ENCODE results near the gene CNTNAP2. TPM values are rescaled to one million over a fixed set of nuclear protein-coding genes. Genes with fewer than 3 reads are reported as not detected.

Gene CNTNAP2
- total RNA-seq, 2 donors from 2014 or later = 171 to 228 TPM

DNA sequence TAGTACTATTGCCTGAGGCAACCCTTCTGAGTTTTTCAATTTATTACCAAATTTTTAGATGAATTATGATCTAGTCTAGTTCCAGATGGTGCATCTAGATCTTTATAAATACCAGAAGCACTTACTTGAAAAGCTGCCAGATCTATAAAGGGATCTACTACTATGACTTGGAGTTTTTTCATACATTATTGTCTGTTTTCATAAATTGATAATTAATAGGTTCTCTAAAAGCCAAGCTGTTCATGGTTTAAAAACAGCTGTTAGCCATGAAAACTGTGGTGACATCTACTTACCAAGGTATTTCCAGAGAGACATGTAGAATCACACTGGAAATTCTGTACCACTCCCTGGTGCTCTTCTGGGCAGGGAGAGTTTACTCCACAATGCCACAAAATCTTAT, 1687.4 kb downstream of the CNTNAP2 start:
- Histone ChIP-seq H3K4me3 (ENCODE audit: low read length) (peak overlapping the region; percentile 25), H3K4me1 (ENCODE audit: control insufficient read depth, insufficient read depth, low read length) (peaks cover 6% of the 10 kb centered on the region), H3K9ac (ENCODE audit: extremely low read depth, low read length, poor library complexity, severe bottlenecking) (no peak overlapping the region), H3K36me3 (ENCODE audit: control insufficient read depth, insufficient read depth, low read length) (no peaks in the 10 kb centered on the region), H3K27me3 (ENCODE audit: control insufficient read depth, insufficient read depth, low read length, poor library complexity, severe bottlenecking) (no peaks in the 10 kb centered on the region), H3K27ac (ENCODE audit: low read depth, low read length) (no peak overlapping the region), H3K9me3 (ENCODE audit: control insufficient read depth, low read length) (peaks cover 20% of the 10 kb centered on the region)
- TF ChIP-seq, protein P1, sequence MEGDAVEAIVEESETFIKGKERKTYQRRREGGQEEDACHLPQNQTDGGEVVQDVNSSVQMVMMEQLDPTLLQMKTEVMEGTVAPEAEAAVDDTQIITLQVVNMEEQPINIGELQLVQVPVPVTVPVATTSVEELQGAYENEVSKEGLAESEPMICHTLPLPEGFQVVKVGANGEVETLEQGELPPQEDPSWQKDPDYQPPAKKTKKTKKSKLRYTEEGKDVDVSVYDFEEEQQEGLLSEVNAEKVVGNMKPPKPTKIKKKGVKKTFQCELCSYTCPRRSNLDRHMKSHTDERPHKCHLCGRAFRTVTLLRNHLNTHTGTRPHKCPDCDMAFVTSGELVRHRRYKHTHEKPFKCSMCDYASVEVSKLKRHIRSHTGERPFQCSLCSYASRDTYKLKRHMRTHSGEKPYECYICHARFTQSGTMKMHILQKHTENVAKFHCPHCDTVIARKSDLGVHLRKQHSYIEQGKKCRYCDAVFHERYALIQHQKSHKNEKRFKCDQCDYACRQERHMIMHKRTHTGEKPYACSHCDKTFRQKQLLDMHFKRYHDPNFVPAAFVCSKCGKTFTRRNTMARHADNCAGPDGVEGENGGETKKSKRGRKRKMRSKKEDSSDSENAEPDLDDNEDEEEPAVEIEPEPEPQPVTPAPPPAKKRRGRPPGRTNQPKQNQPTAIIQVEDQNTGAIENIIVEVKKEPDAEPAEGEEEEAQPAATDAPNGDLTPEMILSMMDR (conservative IDR thresholded peaks at IDR 0.05) = no peak
- Mint-ChIP-seq H3K4me1 (no peaks in the 10 kb centered on the region), H3K4me3 (no peak overlapping the region), H3K9me3 (peaks cover 21% of the 10 kb centered on the region), H3K27ac (no peak overlapping the region), H3K36me3 (ENCODE audit: low read depth) (no peaks in the 10 kb centered on the region), H3K27me3 (ENCODE audit: insufficient read depth) (no peaks in the 10 kb centered on the region)
- no peak for DNase-seq

DNA sequence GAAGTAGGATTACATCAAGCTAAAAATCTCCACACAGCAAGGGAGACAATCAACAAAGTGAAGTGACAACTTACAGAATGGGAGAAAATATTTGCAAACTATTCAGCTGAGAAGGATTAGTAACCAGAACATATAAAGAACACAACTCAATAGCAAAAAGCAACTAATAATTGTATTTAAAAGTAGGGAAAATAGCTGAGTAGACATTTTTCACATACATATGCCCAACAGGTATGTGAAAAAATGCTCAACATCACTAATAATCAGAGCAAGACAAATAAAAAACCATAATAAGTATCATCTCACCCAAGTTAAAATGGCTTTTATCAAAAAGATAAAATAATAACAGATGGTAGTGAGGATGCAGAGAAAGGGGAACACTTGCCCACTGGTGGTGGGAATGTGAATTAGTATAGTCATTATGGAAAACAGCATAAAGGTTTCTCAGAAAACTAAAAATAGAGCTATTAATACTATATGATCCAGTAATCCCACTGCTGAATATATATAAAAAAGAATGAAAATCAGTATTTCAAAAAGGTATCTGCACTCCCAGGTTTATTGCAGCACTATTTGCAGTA, 1689.5 kb downstream of the CNTNAP2 start:
- Mint-ChIP-seq H3K4me3 (no peak overlapping the region), H3K27ac (no peak overlapping the region), H3K9me3 (peaks cover 21% of the 10 kb centered on the region), H3K36me3 (ENCODE audit: low read depth) (no peaks in the 10 kb centered on the region), H3K27me3 (ENCODE audit: insufficient read depth) (no peaks in the 10 kb centered on the region), H3K4me1 (peaks cover 1% of the 10 kb centered on the region)
- Histone ChIP-seq H3K36me3 (ENCODE audit: control insufficient read depth, insufficient read depth, low read length) (no peaks in the 10 kb centered on the region), H3K4me3 (ENCODE audit: low read length) (no peak overlapping the region), H3K4me1 (ENCODE audit: control insufficient read depth, insufficient read depth, low read length) (peaks cover 6% of the 10 kb centered on the region), H3K27me3 (ENCODE audit: control insufficient read depth, insufficient read depth, low read length, poor library complexity, severe bottlenecking) (no peaks in the 10 kb centered on the region), H3K27ac (ENCODE audit: low read depth, low read length) (no peak overlapping the region), H3K9me3 (ENCODE audit: control insufficient read depth, low read length) (peaks cover 20% of the 10 kb centered on the region), H3K9ac (ENCODE audit: extremely low read depth, low read length, poor library complexity, severe bottlenecking) (no peak overlapping the region)
- TF ChIP-seq, protein P1 (conservative IDR thresholded peaks at IDR 0.05) = peak; percentile 56
- no peak for DNase-seq

DNA sequence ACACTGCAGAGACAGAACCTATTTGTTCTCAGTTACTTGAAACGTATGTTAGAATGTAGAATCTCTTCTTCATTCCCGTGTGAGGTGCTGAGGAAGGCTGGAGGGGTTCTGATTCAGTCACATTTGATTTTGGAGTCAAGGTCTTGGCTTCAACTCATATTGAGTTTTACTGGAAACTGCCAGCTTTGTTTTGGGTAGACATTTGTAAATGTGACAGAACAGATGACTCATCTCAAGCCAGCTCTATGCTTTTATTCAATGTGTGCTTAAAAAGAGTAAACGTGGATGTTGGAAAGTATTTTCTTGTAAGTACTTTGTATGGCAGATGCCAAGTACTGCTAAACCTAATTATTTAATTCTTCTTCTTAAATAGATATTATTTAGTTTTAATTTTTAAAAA, 1693.2 kb downstream of the CNTNAP2 start:
- Mint-ChIP-seq H3K27ac (no peak overlapping the region), H3K9me3 (peaks cover 12% of the 10 kb centered on the region), H3K36me3 (ENCODE audit: low read depth) (no peaks in the 10 kb centered on the region), H3K4me3 (no peak overlapping the region), H3K27me3 (ENCODE audit: insufficient read depth) (no peaks in the 10 kb centered on the region), H3K4me1 (peaks cover 1% of the 10 kb centered on the region)
- TF ChIP-seq, protein P1 (conservative IDR thresholded peaks at IDR 0.05) = no peak
- H3K9ac ChIP-seq (ENCODE audit: extremely low read depth, low read length, poor library complexity, severe bottlenecking) = no peak overlapping the region
- H3K9me3 ChIP-seq (ENCODE audit: control insufficient read depth, low read length) = peaks cover 19% of the 10 kb centered on the region
- WGBS, 2 experiments (ENCODE audit: insufficient coverage in 1 of 2, insufficient read length in 1 of 2) = 87 to 95% methylated on average over 2 to 3 of the region's 3 CpGs
- H3K27ac ChIP-seq (ENCODE audit: low read depth, low read length) = no peak overlapping the region
- H3K36me3 ChIP-seq (ENCODE audit: control insufficient read depth, insufficient read depth, low read length) = no peaks in the 10 kb centered on the region
- no peaks in the 10 kb centered on the region for H3K4me1 ChIP-seq (ENCODE audit: control insufficient read depth, insufficient read depth, low read length)
- H3K4me3 ChIP-seq (ENCODE audit: low read length) = no peak overlapping the region
- H3K27me3 ChIP-seq (ENCODE audit: control insufficient read depth, insufficient read depth, low read length, poor library complexity, severe bottlenecking) = no peaks in the 10 kb centered on the region
- no peak for DNase-seq
